K562 (cell line): ENCODE measurements around the gene POLDIP3. TPM values are rescaled to one million over a fixed set of nuclear protein-coding genes. Genes with fewer than 3 reads are reported as not detected.
A peak's percentile ranks its signal among the peaks of the same experiment; 100 is the strongest.

ENCODE experiments used
- CCNT2 ChIP-seq: IDR thresholded peaks from 2 replicates; pipeline ENCODE4 v1.6.1; 2011; ENCODE audit warnings: borderline replicate concordance, low read depth, mild to moderate bottlenecking, moderate library complexity, mixed read lengths, low read length; ENCODE audit not compliant: insufficient read length; ENCODE audit errors: extremely low read depth
- CEBPB ChIP-seq: fragments of 450-650 bp; IDR thresholded peaks from 2 replicates; pipeline ENCODE4 v1.6.1; 2016; ENCODE audit warnings: missing genetic modification characterization, missing compliant biosample characterization
- COPS2 ChIP-seq: fragments of 450-650 bp; conservative IDR thresholded peaks from 2 replicates; pipeline ENCODE4 v1.6.1; 2016; ENCODE audit warnings: mild to moderate bottlenecking, moderate library complexity
- CXXC5 ChIP-seq: fragments of 250-450 bp; sonication (Bioruptor Pico); IDR thresholded peaks from 2 replicates; pipeline ENCODE4 v1.8.0; 2022; ENCODE audit warnings: inconsistent platforms, mild to moderate bottlenecking, moderate library complexity
- HNRNPH1 ChIP-seq: fragments of 200-400 bp; formaldehyde crosslinking; optimal IDR thresholded peaks from 2 replicates; pipeline ENCODE3; 2017; ENCODE audit warnings: low read depth, mild to moderate bottlenecking, low read length, moderate library complexity
- KAT8 ChIP-seq: fragments of 450-650 bp; IDR thresholded peaks from 2 replicates; pipeline ENCODE4 v1.6.1; 2016; ENCODE audit warnings: low read depth, mild to moderate bottlenecking
- KLF6 ChIP-seq: fragments of 250-450 bp; sonication (Bioruptor Pico); IDR thresholded peaks from 2 replicates; pipeline ENCODE4 v1.4.0; 2020; ENCODE audit warnings: mild to moderate bottlenecking, moderate library complexity, borderline replicate concordance
- LEF1 ChIP-seq: fragments of 450-650 bp; IDR thresholded peaks from 2 replicates; pipeline ENCODE4 v1.6.1; 2016; ENCODE audit warnings: mild to moderate bottlenecking
- MEF2D ChIP-seq: conservative IDR thresholded peaks from 2 replicates; pipeline ENCODE4 v1.6.1; 2016; ENCODE audit warnings: low read depth, missing genetic modification characterization, missing compliant biosample characterization
- NFXL1 ChIP-seq: fragments of 450-650 bp; formaldehyde crosslinking; IDR thresholded peaks from 2 replicates; pipeline ENCODE4 v1.4.0; 2021; ENCODE audit warnings: mild to moderate bottlenecking
- PHTF2 ChIP-seq: fragments of 250-450 bp; sonication (Bioruptor Pico); IDR thresholded peaks from 2 replicates; pipeline ENCODE4 v1.5.0; 2021; ENCODE audit warnings: mild to moderate bottlenecking
- RFX5 ChIP-seq: IDR thresholded peaks from 2 replicates; pipeline ENCODE4 v1.6.1; 2011; ENCODE audit warnings: low read depth, mild to moderate bottlenecking, improper control_type of control experiment, low read length
- SMARCA5 ChIP-seq: fragments of 450-650 bp; IDR thresholded peaks from 2 replicates; pipeline ENCODE4 v1.6.1; 2016
- SNRNP70 ChIP-seq: fragments of 200-400 bp; formaldehyde crosslinking; optimal IDR thresholded peaks from 2 replicates; pipeline ENCODE3; 2017; ENCODE audit warnings: low read depth, low read length
- ZNF707 ChIP-seq: fragments of 250-450 bp; sonication (Bioruptor Pico); conservative IDR thresholded peaks from 2 replicates; pipeline ENCODE4 v1.8.0; 2022; ENCODE audit warnings: inconsistent platforms, mild to moderate bottlenecking, moderate library complexity
- polyA plus RNA-seq, 8 experiments: library from polyadenylated mRNA; depleted of rRNA in 4 of 8; stranded (reverse) in 5 of 8; unstranded in 3 of 8; fragments of >200 nt; fragmentation: Nextera tagmentation in 2 of 8; fragmentation: Illumina TruSeq in 1 of 8; extraction: Ambion mirVana in 2 of 8; extraction: Trizol in 1 of 8; gene quantifications; 2 replicates each; pipeline versions ENCODE4 v1.2.1 to v1.2.3, GENCODE V29; 2011 to 2014; ENCODE audit warnings: inconsistent platforms in 1 of 8, missing spikeins in 1 of 8
- total RNA-seq, 7 experiments: library from RNA; depleted of rRNA in 6 of 7; stranded (reverse); fragments of >200 nt in 6 of 7; fragmentation: Illumina TruSeq in 2 of 7; extraction: Trizol in 2 of 7; gene quantifications; 2 replicates each; pipeline versions ENCODE4 v1.2.1 to v1.2.3, GENCODE V29; 2011 to 2021; ENCODE audit warnings: low replicate concordance in 1 of 7
- TF ChIP-seq, protein P1 (sequence below), 2 experiments: fragments of 150-350 bp in 1 of 2; IDR thresholded peaks; 2 replicates each; pipeline ENCODE4 v1.6.1; 2012 to 2016; ENCODE audit warnings: low read depth in 2 of 2, low read length in 2 of 2, mild to moderate bottlenecking in 1 of 2, moderate library complexity in 1 of 2
- TF ChIP-seq, protein P2 (sequence below): fragments of 450-650 bp; formaldehyde crosslinking; IDR thresholded peaks from 2 replicates; pipeline ENCODE4 v1.4.0; 2022; ENCODE audit warnings: mild to moderate bottlenecking, moderate library complexity
- TF ChIP-seq, protein P3 (sequence below), 2 experiments: IDR thresholded peaks in 1 of 2; conservative IDR thresholded peaks in 1 of 2; 2 replicates each; pipeline ENCODE4 v1.6.1; 2016; ENCODE audit warnings: low read depth in 2 of 2, mild to moderate bottlenecking in 1 of 2, missing compliant biosample characterization in 1 of 2, missing genetic modification characterization in 1 of 2, moderate library complexity in 1 of 2
- TF ChIP-seq, protein P4 (sequence below): fragments of 250-450 bp; sonication (Bioruptor Pico); IDR thresholded peaks from 2 replicates; pipeline ENCODE4 v1.5.0; 2021

POLDIP3 gene
- total and polyA plus RNA-seq, 9 of the 15 experiments (the other 6 are each of a cell fraction or from before 2014, with no cell fraction given): 14.3 to 53.0 (median 26.3) TPM

DNA sequence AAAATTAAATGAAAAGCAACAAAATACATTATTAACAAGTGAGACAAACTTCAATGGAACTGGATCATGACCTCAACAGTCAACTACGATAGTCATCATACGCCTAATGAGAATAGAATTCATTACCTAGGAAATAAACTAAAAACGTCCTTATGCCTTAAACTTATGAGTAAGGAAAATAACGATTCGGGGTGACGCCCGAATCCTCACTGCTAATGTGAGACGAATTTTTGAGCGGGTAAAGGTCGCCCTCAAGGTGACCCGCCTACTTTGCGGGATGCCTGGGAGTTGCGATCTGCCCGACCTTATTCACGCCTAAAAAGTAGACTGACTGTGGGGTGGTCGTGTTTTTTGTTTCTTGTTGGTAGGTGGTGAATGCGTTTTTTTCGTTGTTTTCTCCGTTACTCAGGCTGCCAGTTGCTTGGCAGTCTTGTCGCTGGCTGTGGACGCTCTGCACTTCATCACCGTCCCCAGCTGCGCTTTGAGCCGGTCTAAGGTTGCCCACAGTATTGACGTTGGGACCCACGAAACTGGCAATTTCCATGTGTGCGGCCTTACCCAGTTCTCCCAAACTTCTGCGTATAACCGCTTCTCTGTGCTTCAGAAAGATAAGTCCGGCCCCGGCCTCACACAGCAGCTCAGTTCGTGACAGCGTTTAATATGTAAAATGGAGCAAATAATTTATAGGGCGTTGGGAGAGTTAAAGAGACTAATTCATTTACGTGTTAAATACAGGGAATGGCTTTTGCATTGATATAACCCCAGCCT is 593 bp upstream of the POLDIP3 start (continued):
- TF ChIP-seq, protein P1, sequence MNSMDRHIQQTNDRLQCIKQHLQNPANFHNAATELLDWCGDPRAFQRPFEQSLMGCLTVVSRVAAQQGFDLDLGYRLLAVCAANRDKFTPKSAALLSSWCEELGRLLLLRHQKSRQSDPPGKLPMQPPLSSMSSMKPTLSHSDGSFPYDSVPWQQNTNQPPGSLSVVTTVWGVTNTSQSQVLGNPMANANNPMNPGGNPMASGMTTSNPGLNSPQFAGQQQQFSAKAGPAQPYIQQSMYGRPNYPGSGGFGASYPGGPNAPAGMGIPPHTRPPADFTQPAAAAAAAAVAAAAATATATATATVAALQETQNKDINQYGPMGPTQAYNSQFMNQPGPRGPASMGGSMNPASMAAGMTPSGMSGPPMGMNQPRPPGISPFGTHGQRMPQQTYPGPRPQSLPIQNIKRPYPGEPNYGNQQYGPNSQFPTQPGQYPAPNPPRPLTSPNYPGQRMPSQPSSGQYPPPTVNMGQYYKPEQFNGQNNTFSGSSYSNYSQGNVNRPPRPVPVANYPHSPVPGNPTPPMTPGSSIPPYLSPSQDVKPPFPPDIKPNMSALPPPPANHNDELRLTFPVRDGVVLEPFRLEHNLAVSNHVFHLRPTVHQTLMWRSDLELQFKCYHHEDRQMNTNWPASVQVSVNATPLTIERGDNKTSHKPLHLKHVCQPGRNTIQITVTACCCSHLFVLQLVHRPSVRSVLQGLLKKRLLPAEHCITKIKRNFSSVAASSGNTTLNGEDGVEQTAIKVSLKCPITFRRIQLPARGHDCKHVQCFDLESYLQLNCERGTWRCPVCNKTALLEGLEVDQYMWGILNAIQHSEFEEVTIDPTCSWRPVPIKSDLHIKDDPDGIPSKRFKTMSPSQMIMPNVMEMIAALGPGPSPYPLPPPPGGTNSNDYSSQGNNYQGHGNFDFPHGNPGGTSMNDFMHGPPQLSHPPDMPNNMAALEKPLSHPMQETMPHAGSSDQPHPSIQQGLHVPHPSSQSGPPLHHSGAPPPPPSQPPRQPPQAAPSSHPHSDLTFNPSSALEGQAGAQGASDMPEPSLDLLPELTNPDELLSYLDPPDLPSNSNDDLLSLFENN (IDR thresholded peaks at IDR 0.05; ENCODE audit: low read depth in 2 of 2, low read length in 2 of 2): peak; percentile 10 to 100; a peak in 2 of 4 replicates
- TF ChIP-seq, protein P2, sequence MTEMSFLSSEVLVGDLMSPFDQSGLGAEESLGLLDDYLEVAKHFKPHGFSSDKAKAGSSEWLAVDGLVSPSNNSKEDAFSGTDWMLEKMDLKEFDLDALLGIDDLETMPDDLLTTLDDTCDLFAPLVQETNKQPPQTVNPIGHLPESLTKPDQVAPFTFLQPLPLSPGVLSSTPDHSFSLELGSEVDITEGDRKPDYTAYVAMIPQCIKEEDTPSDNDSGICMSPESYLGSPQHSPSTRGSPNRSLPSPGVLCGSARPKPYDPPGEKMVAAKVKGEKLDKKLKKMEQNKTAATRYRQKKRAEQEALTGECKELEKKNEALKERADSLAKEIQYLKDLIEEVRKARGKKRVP (CRISPR knock-in tag): peak; percentile 82
- TF ChIP-seq KLF6 (peak; percentile 52; the same call in 1 of the 2 replicates), HNRNPH1 (no peak), CXXC5 (CRISPR knock-in tag) (peak; percentile 26), PHTF2 (CRISPR knock-in tag) (peak; percentile 79), COPS2 (no peak), SNRNP70 (peak; percentile 26), CEBPB (no peak), ZNF707 (CRISPR knock-in tag) (no peak), NFXL1 (CRISPR knock-in tag) (peak; percentile 84; the same call in 1 of the 2 replicates), KAT8 (no peak), MEF2D (tag) (peak; percentile 45; the same call in 1 of the 2 replicates), SMARCA5 (no peak), LEF1 (peak; percentile 40; the same call in 1 of the 2 replicates), RFX5 (no peak; the same call in 1 of the 2 replicates), CCNT2 (peak; percentile 40)
- TF ChIP-seq, protein P3, sequence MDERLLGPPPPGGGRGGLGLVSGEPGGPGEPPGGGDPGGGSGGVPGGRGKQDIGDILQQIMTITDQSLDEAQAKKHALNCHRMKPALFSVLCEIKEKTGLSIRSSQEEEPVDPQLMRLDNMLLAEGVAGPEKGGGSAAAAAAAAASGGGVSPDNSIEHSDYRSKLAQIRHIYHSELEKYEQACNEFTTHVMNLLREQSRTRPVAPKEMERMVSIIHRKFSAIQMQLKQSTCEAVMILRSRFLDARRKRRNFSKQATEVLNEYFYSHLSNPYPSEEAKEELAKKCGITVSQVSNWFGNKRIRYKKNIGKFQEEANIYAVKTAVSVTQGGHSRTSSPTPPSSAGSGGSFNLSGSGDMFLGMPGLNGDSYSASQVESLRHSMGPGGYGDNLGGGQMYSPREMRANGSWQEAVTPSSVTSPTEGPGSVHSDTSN (CRISPR knock-in tag; IDR thresholded peaks at IDR 0.05; ENCODE audit: low read depth): no peak
- TF ChIP-seq, protein P3 (tag; conservative IDR thresholded peaks at IDR 0.05; ENCODE audit: low read depth): peak; percentile 30; the same call in 1 of the 2 replicates
- TF ChIP-seq, protein P4, sequence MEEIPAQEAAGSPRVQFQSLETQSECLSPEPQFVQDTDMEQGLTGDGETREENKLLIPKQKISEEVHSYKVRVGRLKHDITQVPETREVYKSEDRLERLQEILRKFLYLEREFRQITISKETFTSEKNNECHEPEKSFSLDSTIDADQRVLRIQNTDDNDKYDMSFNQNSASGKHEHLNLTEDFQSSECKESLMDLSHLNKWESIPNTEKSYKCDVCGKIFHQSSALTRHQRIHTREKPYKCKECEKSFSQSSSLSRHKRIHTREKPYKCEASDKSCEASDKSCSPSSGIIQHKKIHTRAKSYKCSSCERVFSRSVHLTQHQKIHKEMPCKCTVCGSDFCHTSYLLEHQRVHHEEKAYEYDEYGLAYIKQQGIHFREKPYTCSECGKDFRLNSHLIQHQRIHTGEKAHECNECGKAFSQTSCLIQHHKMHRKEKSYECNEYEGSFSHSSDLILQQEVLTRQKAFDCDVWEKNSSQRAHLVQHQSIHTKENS: peak; percentile 82; the same call in 1 of the 2 replicates
